Measurements from ENCODE around the gene ARMC3. TPM values are rescaled to one million over a fixed set of nuclear protein-coding genes. Genes with fewer than 3 reads are reported as not detected.
A peak's percentile ranks its signal among the peaks of the same experiment; 100 is the strongest.

The ARMC3 gene
- total and polyA plus RNA-seq, 7 donors, result not detected

- Histone ChIP-seq H3K4me3 (no peak overlapping the region), H3K36me3 (no peaks in the 10 kb centered on the region), H3K27me3 (no peaks in the 10 kb centered on the region), H3K27ac (no peak overlapping the region), H3K4me1 (no peaks in the 10 kb centered on the region), H3K9me3 (no peaks in the 10 kb centered on the region)
- WGBS, 2 donors, result 88 to 91% methylated on average over 2 of the region's 2 CpGs
- DNase-seq, result no peak
- intact Hi-C loops (cut with DNase I), result loop anchor here (10.0 kb wide), 3 partner anchors 266 to 726 kb away; partner anchors contain the start of genes PIP4K2A and SPAG6
- TF ChIP-seq POLR2AphosphoS5 (IDR thresholded peaks at IDR 0.05) (no peak), CTCF (IDR thresholded peaks at IDR 0.05) (no peak), POLR2A (IDR thresholded peaks at IDR 0.05) (no peak), EP300 (IDR thresholded peaks at IDR 0.05) (no peak)
Observed at GRCh38 chr10:22980822-22981221, 53.0 kb downstream of the ARMC3 start.

- H3K4me1 ChIP-seq, result peaks cover 0 to 11% (median 3%) of the 10 kb centered on the region in 4 donors
- H3K4me3 ChIP-seq, result no peak overlapping the region
- TF ChIP-seq CTCF (IDR thresholded peaks at IDR 0.05) (no peak), POLR2A (IDR thresholded peaks at IDR 0.05) (no peak), POLR2AphosphoS5 (IDR thresholded peaks at IDR 0.05) (no peak), EP300 (IDR thresholded peaks at IDR 0.05) (no peak)
- H3K9me3 ChIP-seq, result no peaks in the 10 kb centered on the region
- H3K27me3 ChIP-seq, result no peaks in the 10 kb centered on the region
- no peaks in the 10 kb centered on the region for H3K36me3 ChIP-seq
- 75 to 83% methylated on average over 5 of the region's 5 CpGs for WGBS, 2 donors
- intact Hi-C loops (cut with DNase I), result loop anchor here (10.0 kb wide), 3 partner anchors 269 to 729 kb away; partner anchors contain the start of genes PIP4K2A and SPAG6
- no peak for DNase-seq
- no peak overlapping the region for H3K27ac ChIP-seq
Observed at GRCh38 chr10:22984066-22984465, 56.2 kb downstream of the ARMC3 start.

GRCh38 chr10:22986771-22987542, 59.1 kb downstream of the ARMC3 start:
- intact Hi-C loops (cut with DNase I), result loop anchor here (5.0 to 10.0 kb wide), 8 partner anchors 80 to 1490 kb away; partner anchors contain the start of genes COMMD3, DNAJC1, PIP4K2A and SPAG6
- no peak for DNase-seq
- Histone ChIP-seq H3K27me3 (no peaks in the 10 kb centered on the region), H3K4me1 (peaks cover 0 to 11% (median 4%) of the 10 kb centered on the region in 4 donors), H3K4me3 (no peak overlapping the region), H3K9me3 (no peaks in the 10 kb centered on the region), H3K27ac (no peak overlapping the region), H3K36me3 (no peaks in the 10 kb centered on the region)
- TF ChIP-seq POLR2AphosphoS5 (IDR thresholded peaks at IDR 0.05) (no peak), CTCF (IDR thresholded peaks at IDR 0.05) (peak in 1 of 4 experiments; percentile 7), EP300 (IDR thresholded peaks at IDR 0.05) (no peak), POLR2A (IDR thresholded peaks at IDR 0.05) (no peak)
- 40 to 44% methylated on average over 2 of the region's 2 CpGs for WGBS, 2 donors

GRCh38 chr10:22988581-22989360, 60.9 kb downstream of the ARMC3 start:
- TF ChIP-seq CTCF (IDR thresholded peaks at IDR 0.05) (peak; percentile 78 to 89 (median 85)), POLR2AphosphoS5 (IDR thresholded peaks at IDR 0.05) (peak in 1 of 4 donors; percentile 34), POLR2A (IDR thresholded peaks at IDR 0.05) (no peak)
- H3K27ac ChIP-seq, result no peak overlapping the region
- no peaks in the 10 kb centered on the region for H3K9me3 ChIP-seq
- H3K4me1 ChIP-seq, result peaks cover 0 to 11% (median 4%) of the 10 kb centered on the region in 4 donors
- H3K4me3 ChIP-seq, result no peak overlapping the region
- intact Hi-C loops (cut with DNase I), result loop anchor here (2.0 to 10.0 kb wide), 9 partner anchors 79 to 1491 kb away; partner anchors contain the start of genes COMMD3, DNAJC1, PIP4K2A and SPAG6
- WGBS, 2 donors, result 2 to 7% methylated on average over 12 of the region's 12 CpGs
- peak; percentile 73 for DNase-seq
- H3K36me3 ChIP-seq, result no peaks in the 10 kb centered on the region
- H3K27me3 ChIP-seq, result no peaks in the 10 kb centered on the region
